A673 (cell line): Measurements from ENCODE around the gene DOCK6. TPM values are rescaled to one million over a fixed set of nuclear protein-coding genes. Genes with fewer than 3 reads are reported as not detected.

ENCODE experiments used
- BruUV-seq: library from RNA; stranded (reverse); fragments of 400-500 nt; replicated peaks from 2 replicates; lab custom pipeline; 2021; lab: Mats Ljungman, UMichigan
- CTCF ChIA-PET: fragments of 300-600 bp; sonication (Branson Sonifier 250); formaldehyde crosslinking; loops from one replicate; lab custom pipeline; 2022; ENCODE audit warnings: antibody characterized with exemption; lab: Charles Lee
- POLR2A ChIA-PET: fragments of 300-600 bp; sonication (Branson Sonifier 250); formaldehyde crosslinking; loops from one replicate; lab custom pipeline; 2022; ENCODE audit warnings: antibody characterized with exemption; ENCODE audit not compliant: low non-redundant PET; lab: Charles Lee
- DNase-seq: peaks from one replicate; pipeline ENCODE4 v3.0.0-alpha.2; 2015; ENCODE audit warnings: low spot score
- H3K27ac ChIP-seq: fragments of 200-600 bp; sonication (generic); 2 replicates; pipeline ENCODE4 v1.5.1; 2016; ENCODE audit warnings: mixed run types, low read depth, mild to moderate bottlenecking, mixed read lengths, antibody characterized with exemption, low read length; ENCODE audit not compliant: poor library complexity, severe bottlenecking
- H3K27me3 ChIP-seq: fragments of 200-600 bp; sonication (generic); replicated peaks from 2 replicates; pipeline ENCODE4 v1.6.1; 2017; ENCODE audit warnings: mixed run types, low read depth, mild to moderate bottlenecking, mixed read lengths, antibody characterized with exemption, low read length; ENCODE audit not compliant: insufficient read depth, poor library complexity
- H3K36me3 ChIP-seq: fragments of 200-600 bp; sonication (generic); 2 replicates; pipeline ENCODE4 v1.6.1; 2016; ENCODE audit warnings: mixed run types, mild to moderate bottlenecking, mixed read lengths, antibody characterized with exemption, low read length; ENCODE audit not compliant: insufficient read depth, poor library complexity, severe bottlenecking
- H3K4me1 ChIP-seq: fragments of 200-600 bp; sonication (generic); 2 replicates; pipeline ENCODE4 v1.6.1; 2017; ENCODE audit warnings: mixed run types, mild to moderate bottlenecking, mixed read lengths, antibody characterized with exemption, low read length; ENCODE audit not compliant: insufficient read depth, poor library complexity, severe bottlenecking
- H3K4me3 ChIP-seq: fragments of 200-600 bp; sonication (generic); 2 replicates; pipeline ENCODE4 v1.5.1; 2016; ENCODE audit warnings: low read depth, mixed run types, mild to moderate bottlenecking, mixed read lengths, low read length; ENCODE audit not compliant: poor library complexity, severe bottlenecking
- H3K9me3 ChIP-seq: fragments of 200-600 bp; sonication (generic); 2 replicates; pipeline ENCODE4 v1.6.1; 2016; ENCODE audit warnings: mixed run types, low read depth, mild to moderate bottlenecking, mixed read lengths, antibody characterized with exemption, low read length; ENCODE audit not compliant: poor library complexity, severe bottlenecking
- CTCF ChIP-seq: fragments of 300-800, 200-600 bp; sonication (generic); conservative IDR thresholded peaks from 2 replicates; pipeline ENCODE4 v1.5.1; 2017; ENCODE audit warnings: low read depth, mild to moderate bottlenecking, antibody characterized with exemption, low read length, moderate library complexity, mixed read lengths
- EZH2 ChIP-seq: fragments of 200-600 bp; sonication (generic); IDR thresholded peaks from 2 replicates; pipeline ENCODE4 v1.6.1; 2017; ENCODE audit warnings: borderline replicate concordance, low read depth, mild to moderate bottlenecking, mixed read lengths, antibody characterized with exemption, low read length; ENCODE audit not compliant: poor library complexity, severe bottlenecking
- intact Hi-C: fragments of 100-400 bp; cut with micrococcal nuclease; formaldehyde crosslinking; loops from one replicate; pipeline ENCODE4 v1.10.0; 2022; ENCODE audit not compliant: unreplicated experiment
- total RNA-seq: library from RNA; stranded (reverse); gene quantifications from 2 replicates; pipeline ENCODE4 v1.2.3, GENCODE V29; 2021

Gene DOCK6
- total RNA-seq, 1 experiment from 2014 or later, result 15.6 TPM

GRCh38 chr19:11248852-11249251 lies 13.5 kb downstream of the DOCK6 start:
- Histone ChIP-seq H3K4me3 (no peak overlapping the region), H3K27ac (no peak overlapping the region), H3K4me1 (no peaks in the 10 kb centered on the region), H3K9me3 (no peaks in the 10 kb centered on the region), H3K36me3 (no peaks in the 10 kb centered on the region), H3K27me3 (no peaks in the 10 kb centered on the region)
- CTCF ChIA-PET, result no interaction called here
- intact Hi-C loops, result no loop called here
- POLR2A ChIA-PET, result no interaction called here
- no peak for DNase-seq
- BruUV-seq, result no TSS peak
- no peak for TF ChIP-seq EZH2
- TF ChIP-seq CTCF, result no peak

- Histone ChIP-seq H3K36me3 (no peaks in the 10 kb centered on the region), H3K27ac (no peak overlapping the region), H3K27me3 (no peaks in the 10 kb centered on the region), H3K4me1 (peaks cover 5% of the 10 kb centered on the region), H3K4me3 (no peak overlapping the region), H3K9me3 (no peaks in the 10 kb centered on the region)
- ChIA-PET POLR2A (no interaction called here), CTCF (no interaction called here)
- intact Hi-C loops, result no loop called here
- TF ChIP-seq EZH2 (no peak), CTCF (no peak)
- no TSS peak for BruUV-seq
- DNase-seq, result no peak
Observed at GRCh38 chr19:11247934-11248333, 14.4 kb downstream of the DOCK6 start.

GRCh38 chr19:11247391-11247790 lies 14.9 kb downstream of the DOCK6 start:
- Histone ChIP-seq H3K9me3 (no peaks in the 10 kb centered on the region), H3K27ac (no peak overlapping the region), H3K27me3 (no peaks in the 10 kb centered on the region), H3K4me3 (no peak overlapping the region), H3K36me3 (no peaks in the 10 kb centered on the region), H3K4me1 (peaks cover 5% of the 10 kb centered on the region)
- intact Hi-C loops, result no loop called here
- no peak for DNase-seq
- ChIA-PET POLR2A (no interaction called here), CTCF (no interaction called here)
- BruUV-seq, result no TSS peak
- TF ChIP-seq CTCF (no peak), EZH2 (no peak)
